Natural killer cell treated with Interleukin-12 subunit alpha and Interleukin-12 subunit beta and Interleukin-15 and Interleukin-18, amount 100 ng/mL, for 72 hours (primary cell): Measurements from ENCODE around the gene TOR1B. TPM values are rescaled to one million over a fixed set of nuclear protein-coding genes. Genes with fewer than 3 reads are reported as not detected.

Source experiments
- ATAC-seq, 2 donors: fragments of 150-1000 bp; cut with Tn5 transposase in 1 of 2; sonication (Bioruptor Pico), chemical (Tn5 transposase) in 1 of 2; 2 replicates each; pipeline ENCODE4 v1.10.0; 2021
- DNase-seq: peaks from one replicate; pipeline ENCODE4 v3.0.0; 2022; ENCODE audit warnings: low spot score
- H3K27ac Mint-ChIP-seq, 2 donors: 1 replicate in 1 of 2; 2 replicates in 1 of 2; pipeline ENCODE4 v1.8.0; 2022; ENCODE audit warnings: mixed read lengths in 2 of 2, mild to moderate bottlenecking in 1 of 2, moderate library complexity in 1 of 2
- H3K27me3 Mint-ChIP-seq, 2 donors: 1 replicate in 1 of 2; 2 replicates in 1 of 2; pipeline ENCODE4 v1.8.0; 2022; ENCODE audit warnings: mixed read lengths in 2 of 2
- H3K36me3 Mint-ChIP-seq: one replicate; pipeline ENCODE4 v1.8.0; 2022; ENCODE audit warnings: mixed read lengths
- H3K4me1 Mint-ChIP-seq, 2 donors: 1 replicate in 1 of 2; 2 replicates in 1 of 2; pipeline ENCODE4 v1.8.0; 2022; ENCODE audit warnings: low read depth in 2 of 2, mixed read lengths in 2 of 2, mild to moderate bottlenecking in 1 of 2
- H3K4me3 Mint-ChIP-seq: one replicate; pipeline ENCODE4 v1.8.0; 2022; ENCODE audit warnings: mixed read lengths
- H3K9me3 Mint-ChIP-seq: 2 replicates; pipeline ENCODE4 v1.8.0; 2022; ENCODE audit warnings: mixed read lengths
- total RNA-seq, 2 donors: library from RNA; stranded (reverse); gene quantifications; one replicate each; pipeline ENCODE4 v1.2.3, GENCODE V29; 2022

TOR1B gene
- total RNA-seq, 2 donors from 2014 or later, result 23.0 to 24.5 TPM

GRCh38 chr9:129850821-129851550 is 48.0 kb downstream of the TOR1B start:
- Mint-ChIP-seq H3K36me3 (peaks cover 27% of the 10 kb centered on the region), H3K4me1 (peaks cover 20 to 35% of the 10 kb centered on the region in 2 donors), H3K27me3 (no peaks in the 10 kb centered on the region), H3K27ac (no peak overlapping the region), H3K4me3 (no peak overlapping the region), H3K9me3 (no peaks in the 10 kb centered on the region)
- DNase-seq (no peak), ATAC-seq (no peak)

DNA sequence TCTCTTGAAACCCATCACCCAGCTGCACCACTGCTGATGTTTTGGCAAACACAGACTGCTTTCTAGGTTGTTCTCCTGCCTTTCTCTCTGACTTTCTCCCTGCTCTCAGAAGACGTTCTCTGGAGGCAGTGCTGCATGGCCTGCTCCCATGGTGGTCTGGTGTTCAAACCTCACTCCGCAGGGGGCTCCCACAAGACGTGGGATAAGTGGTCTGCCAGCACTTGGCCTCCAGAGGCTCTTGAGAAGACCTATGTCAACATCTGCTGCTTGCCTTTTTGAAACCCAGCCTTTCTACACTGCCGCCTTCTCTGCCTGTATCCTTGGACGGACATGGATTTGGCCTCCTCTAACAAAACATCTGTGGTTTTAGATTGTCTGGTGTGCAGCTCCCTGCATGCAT is 48.8 kb downstream of the TOR1B start:
- Mint-ChIP-seq H3K4me3 (no peak overlapping the region), H3K27ac (no peak overlapping the region), H3K9me3 (no peaks in the 10 kb centered on the region), H3K36me3 (peaks cover 27% of the 10 kb centered on the region), H3K27me3 (no peaks in the 10 kb centered on the region), H3K4me1 (peaks cover 20 to 35% of the 10 kb centered on the region in 2 donors)
- no peak for ATAC-seq
- DNase-seq, result no peak

DNA sequence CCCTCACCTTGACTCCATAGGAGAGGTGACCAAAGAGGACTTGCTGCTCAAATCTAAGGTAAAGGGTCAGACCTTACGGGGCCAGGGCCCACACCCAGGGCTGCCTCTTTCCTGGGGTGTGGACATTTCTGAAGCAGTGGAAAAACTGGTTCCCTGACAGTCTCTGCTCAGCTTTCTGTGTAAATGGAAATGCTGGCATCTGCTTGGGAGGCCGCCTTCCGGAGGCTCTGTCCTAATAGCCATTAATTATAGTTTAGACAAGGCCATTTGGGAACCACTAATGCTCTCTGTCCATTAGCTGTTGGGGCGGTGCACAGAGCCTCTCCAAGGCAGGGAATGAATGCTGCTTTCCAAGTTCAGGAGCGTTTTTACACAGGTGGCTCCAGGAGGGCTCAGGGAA is 49.6 kb downstream of the TOR1B start:
- peaks cover 27% of the 10 kb centered on the region for H3K36me3 Mint-ChIP-seq
- no peak overlapping the region for H3K4me3 Mint-ChIP-seq
- H3K27me3 Mint-ChIP-seq, result no peaks in the 10 kb centered on the region
- ATAC-seq (no peak), DNase-seq (no peak)
- H3K4me1 Mint-ChIP-seq, result peaks cover 20 to 35% of the 10 kb centered on the region in 2 donors
- H3K27ac Mint-ChIP-seq, result no peak overlapping the region
- H3K9me3 Mint-ChIP-seq, result no peaks in the 10 kb centered on the region

DNA sequence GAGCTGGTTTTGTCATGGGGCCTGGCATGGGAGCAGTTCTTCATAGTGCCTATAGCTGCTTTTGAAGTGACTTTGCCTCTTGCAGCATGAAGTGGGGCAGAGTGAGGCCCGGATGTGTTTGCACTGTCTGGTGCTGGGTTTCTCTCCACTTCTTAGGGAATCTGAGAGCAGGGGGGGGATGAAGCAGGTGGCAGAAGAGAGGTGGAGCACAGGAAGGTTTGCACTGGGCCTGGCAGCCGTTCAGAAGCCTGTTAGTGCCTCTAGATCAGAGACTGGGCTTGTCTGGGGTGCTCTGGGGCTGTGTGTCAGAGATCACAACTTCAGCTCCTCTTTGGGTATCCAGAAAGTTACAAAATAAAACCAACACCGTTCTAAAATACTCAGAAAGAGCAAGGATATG is 50.6 kb downstream of the TOR1B start:
- no peak for ATAC-seq
- peak overlapping the region; percentile 18 for H3K4me3 Mint-ChIP-seq
- H3K27ac Mint-ChIP-seq, result no peak overlapping the region
- no peaks in the 10 kb centered on the region for H3K27me3 Mint-ChIP-seq
- DNase-seq, result no peak
- no peaks in the 10 kb centered on the region for H3K9me3 Mint-ChIP-seq
- peaks cover 27% of the 10 kb centered on the region for H3K36me3 Mint-ChIP-seq
- peaks cover 20 to 35% of the 10 kb centered on the region in 2 donors for H3K4me1 Mint-ChIP-seq

GRCh38 chr9:129854588-129855110 is 51.7 kb downstream of the TOR1B start:
- Mint-ChIP-seq H3K27ac (peak overlapping the region; percentile 17 to 24), H3K4me3 (peak overlapping the region; percentile 47), H3K9me3 (no peaks in the 10 kb centered on the region), H3K4me1 (peaks cover 20 to 35% of the 10 kb centered on the region in 2 donors), H3K36me3 (peaks cover 27% of the 10 kb centered on the region), H3K27me3 (no peaks in the 10 kb centered on the region)
- peak in 1 of 2 donors; percentile 58 for ATAC-seq
- DNase-seq, result peak; percentile 54

GRCh38 chr9:129857207-129857606 is 54.2 kb downstream of the TOR1B start:
- Mint-ChIP-seq H3K27ac (no peak overlapping the region), H3K9me3 (no peaks in the 10 kb centered on the region), H3K4me1 (peaks cover 28 to 31% of the 10 kb centered on the region in 2 donors), H3K36me3 (peaks cover 22% of the 10 kb centered on the region), H3K4me3 (no peak overlapping the region), H3K27me3 (no peaks in the 10 kb centered on the region)
- no peak for ATAC-seq
- DNase-seq, result no peak

GRCh38 chr9:129858167-129858962 is 55.4 kb downstream of the TOR1B start:
- DNase-seq (no peak), ATAC-seq (no peak)
- H3K27ac Mint-ChIP-seq, result no peak overlapping the region
- peaks cover 30 to 36% of the 10 kb centered on the region in 2 donors for H3K4me1 Mint-ChIP-seq
- H3K9me3 Mint-ChIP-seq, result no peaks in the 10 kb centered on the region
- H3K36me3 Mint-ChIP-seq, result peaks cover 17% of the 10 kb centered on the region
- H3K4me3 Mint-ChIP-seq, result no peak overlapping the region
- H3K27me3 Mint-ChIP-seq, result no peaks in the 10 kb centered on the region

Other genes with a start within 250 kb of the TOR1B start
- not detected for gene C9orf50, start 182.1 kb upstream of the TOR1B start, total RNA-seq
- gene NTMT1, start 177.0 kb upstream of the TOR1B start, total RNA-seq, result 10 to 100 TPM; 28.9 to 63.1 TPM
- gene ASB6, start 161.0 kb upstream of the TOR1B start, total RNA-seq, result 10 to 100 TPM; 31.0 to 42.5 TPM
- not detected for gene PRRX2, start 137.5 kb upstream of the TOR1B start, total RNA-seq
- gene PTGES, start 50.1 kb upstream of the TOR1B start, total RNA-seq, result not detected
- 10 to 100 TPM; 53.5 to 54.7 TPM for gene TOR1A, start 21.0 kb downstream of the TOR1B start, total RNA-seq
- gene C9orf78, start 32.1 kb downstream of the TOR1B start, total RNA-seq, result 10 to 100 TPM; 39.8 to 65.3 TPM
- gene USP20, start 32.3 kb downstream of the TOR1B start, total RNA-seq, result 10 to 100 TPM; 34.7 to 44.3 TPM
- 100 to 1,000 TPM; 124 to 141 TPM for gene FNBP1, start 240.0 kb downstream of the TOR1B start, total RNA-seq